HG03060 (cell line): Measurements from ENCODE around the gene FAM120B.
"Not testable (repeated sequence)": the region's sequence is repeated elsewhere in the genome, so short reads cannot be mapped to it uniquely, and the experiment has no call there.

Experiments used
- ATAC-seq: cut with Tn5 transposase; IDR thresholded peaks from one replicate; pipeline ENCODE4 v1.9.1; 2021; ENCODE audit warnings: low read depth, moderate number of reproducible peaks; ENCODE audit not compliant: unreplicated experiment

FAM120B gene

GRCh38 chr6:170296746-170297575, 9.6 kb upstream of the FAM120B start:
- ATAC-seq: no peak

- ATAC-seq: no peak
These were observed 8.8 kb upstream of the FAM120B start for GRCh38 chr6:170297576-170298330.

- ATAC-seq: no peak
These were observed 7.9 kb upstream of the FAM120B start for GRCh38 chr6:170298688-170299087.

GRCh38 chr6:170301184-170301583, 5.4 kb upstream of the FAM120B start:
- ATAC-seq: no peak

- no peak for ATAC-seq
These were observed 694 bp upstream of the FAM120B start for GRCh38 chr6:170305805-170306323.

GRCh38 chr6:170307080-170307545, 555 bp downstream of the FAM120B start:
- no peak for ATAC-seq

GRCh38 chr6:170308761-170309160, 2.2 kb downstream of the FAM120B start:
- ATAC-seq: no peak

GRCh38 chr6:170311696-170312095, 5.1 kb downstream of the FAM120B start:
- ATAC-seq: no peak

- ATAC-seq: no peak
These were observed 6.3 kb downstream of the FAM120B start for GRCh38 chr6:170312876-170313275.

GRCh38 chr6:170313716-170314295, 7.2 kb downstream of the FAM120B start:
- no peak for ATAC-seq

- ATAC-seq: no peak
These were observed 8.4 kb downstream of the FAM120B start for GRCh38 chr6:170314983-170315382.

GRCh38 chr6:170316071-170316470, 9.5 kb downstream of the FAM120B start:
- no peak for ATAC-seq

GRCh38 chr6:170317076-170317475, 10.5 kb downstream of the FAM120B start:
- ATAC-seq: no peak

GRCh38 chr6:170317718-170318117, 11.2 kb downstream of the FAM120B start:
- no peak for ATAC-seq

- no peak for ATAC-seq
These were observed 22.8 kb downstream of the FAM120B start for GRCh38 chr6:170329321-170329720.

- ATAC-seq: not testable (repeated sequence)
These were observed 28.6 kb downstream of the FAM120B start for GRCh38 chr6:170335199-170335598.

- ATAC-seq: peak; percentile 44
These were observed 38.3 kb downstream of the FAM120B start for GRCh38 chr6:170344631-170345576.

GRCh38 chr6:170345662-170346061, 39.1 kb downstream of the FAM120B start:
- ATAC-seq: no peak

- ATAC-seq: no peak
These were observed 40.1 kb downstream of the FAM120B start for GRCh38 chr6:170346649-170347048.

GRCh38 chr6:170347091-170347490, 40.5 kb downstream of the FAM120B start:
- ATAC-seq: no peak
